PC-3 (cell line): ENCODE results near the gene PLEKHN1. TPM values are rescaled to one million over a fixed set of nuclear protein-coding genes. Genes with fewer than 3 reads are reported as not detected.

Source experiments
- ATAC-seq: fragments of 200-7000 bp; cut with Tn5 transposase; 2 replicates; pipeline ENCODE4 v1.9.1; 2020; ENCODE audit warnings: mild to moderate bottlenecking, moderate library complexity
- BruUV-seq: library from RNA; stranded (reverse); fragments of 400-500 nt; replicated peaks from 2 replicates; lab custom pipeline; 2021; lab: Mats Ljungman, UMichigan
- CTCF ChIA-PET: fragments of 300-600 bp; sonication (Branson Sonifier 250); formaldehyde crosslinking; loops from one replicate; lab custom pipeline; 2022; ENCODE audit warnings: antibody characterized with exemption; lab: Charles Lee
- POLR2A ChIA-PET: fragments of 300-600 bp; sonication (Branson Sonifier 250); formaldehyde crosslinking; loops from one replicate; lab custom pipeline; 2022; ENCODE audit warnings: antibody characterized with exemption; ENCODE audit not compliant: unreplicated experiment; lab: Charles Lee
- DNase-seq: peaks from one replicate; pipeline ENCODE4 v3.0.0-alpha.2; 2015
- H2AFZ ChIP-seq: fragments of 300-600 bp; sonication (generic); 2 replicates; pipeline ENCODE4 v1.6.0; 2016; ENCODE audit warnings: antibody characterized with exemption, low read length
- H3F3A ChIP-seq: fragments of 300-600 bp; sonication (generic); one replicate; pipeline ENCODE4 v1.6.0; 2017; ENCODE audit warnings: antibody characterized with exemption, low read length, control low read depth, mild to moderate bottlenecking; ENCODE audit not compliant: unreplicated experiment
- H3K27ac ChIP-seq: fragments of 300-600 bp; sonication (generic); 2 replicates; pipeline ENCODE4 v1.5.1; 2016; ENCODE audit warnings: mild to moderate bottlenecking, low read length
- H3K27me3 ChIP-seq: fragments of 300-600 bp; sonication (generic); 2 replicates; pipeline ENCODE4 v1.6.1; 2016; ENCODE audit warnings: low read length, mixed read lengths
- H3K36me3 ChIP-seq: fragments of 300-600 bp; sonication (generic); 2 replicates; pipeline ENCODE4 v1.6.1; 2016; ENCODE audit warnings: low read depth, mixed run types, low read length, mixed read lengths
- H3K4me1 ChIP-seq: fragments of 300-600 bp; sonication (generic); 2 replicates; pipeline ENCODE4 v1.5.1; 2016; ENCODE audit warnings: low read length; ENCODE audit not compliant: insufficient read depth
- H3K4me2 ChIP-seq: fragments of 300-600 bp; sonication (generic); 2 replicates; pipeline ENCODE4 v1.6.0; 2016; ENCODE audit warnings: low read length
- H3K4me3 ChIP-seq: fragments of 300-600 bp; sonication (generic); 2 replicates; pipeline ENCODE4 v1.5.1; 2016; ENCODE audit warnings: mild to moderate bottlenecking, low read length, mixed read lengths
- H3K79me2 ChIP-seq: fragments of 300-600 bp; sonication (generic); 2 replicates; pipeline ENCODE4 v1.6.1; 2017; ENCODE audit warnings: low read length, mixed read lengths
- H3K9ac ChIP-seq: fragments of 300-600 bp; sonication (generic); 2 replicates; pipeline ENCODE4 v1.6.0; 2016; ENCODE audit warnings: mild to moderate bottlenecking, low read length
- H3K9me2 ChIP-seq: fragments of 300-600 bp; sonication (generic); replicated peaks from 2 replicates; pipeline ENCODE4 v1.6.1; 2016; ENCODE audit warnings: mixed run types, low read length, mixed read lengths
- H3K9me3 ChIP-seq: fragments of 300-600 bp; sonication (generic); 2 replicates; pipeline ENCODE4 v1.6.1; 2016; ENCODE audit warnings: low read length, mixed read lengths
- H4K20me1 ChIP-seq: fragments of 300-600 bp; sonication (generic); 2 replicates; pipeline ENCODE4 v1.6.1; 2016; ENCODE audit warnings: low read length, mixed read lengths
- CTCF ChIP-seq: fragments of 300-600 bp; sonication (generic); conservative IDR thresholded peaks from 2 replicates; pipeline ENCODE4 v1.5.1; 2017; ENCODE audit warnings: antibody characterized with exemption, low read depth, mild to moderate bottlenecking, low read length
- EZH2 ChIP-seq: fragments of 300-600 bp; sonication (generic); IDR thresholded peaks from one replicate; pipeline ENCODE4 v1.6.1; 2017; ENCODE audit warnings: antibody characterized with exemption, mild to moderate bottlenecking, low read length; ENCODE audit not compliant: unreplicated experiment
- EZH2phosphoT487 ChIP-seq: fragments of 300-600 bp; sonication (generic); IDR thresholded peaks from 2 replicates; pipeline ENCODE4 v1.6.1; 2018; ENCODE audit warnings: mild to moderate bottlenecking, antibody characterized with exemption, low read length, borderline replicate concordance
- intact Hi-C: fragments of 100-400 bp; cut with micrococcal nuclease; formaldehyde crosslinking; loops from 2 replicates; pipeline ENCODE4 v1.9.0; 2023
- total RNA-seq: library from RNA; depleted of rRNA; stranded (reverse); fragments of >200 nt; gene quantifications from 2 replicates; pipeline ENCODE4 v1.2.3, GENCODE V29; 2014

PLEKHN1 gene
- total RNA-seq, 1 experiment from 2014 or later, result 14.0 TPM

GRCh38 chr1:1019122-1019999 lies 53.1 kb downstream of the PLEKHN1 start:
- H3K4me3 ChIP-seq, result peak overlapping the region; percentile 37; the same call in 1 of the 2 replicates
- H3K27ac ChIP-seq, result no peak overlapping the region
- peak overlapping the region; percentile 64 for H3K4me2 ChIP-seq
- no peak overlapping the region for H3K9ac ChIP-seq
- peak; percentile 56 for ATAC-seq
- peak; percentile 96 for DNase-seq
- peaks cover 55% of the 10 kb centered on the region for H3K79me2 ChIP-seq
- peak; percentile 50 for TF ChIP-seq CTCF
- no peak for TF ChIP-seq EZH2phosphoT487
- no peak for TF ChIP-seq EZH2
- ChIA-PET CTCF (interaction anchor here (0.6 to 1.5 kb wide), 9 partner anchors 17 to 272 kb away, joined by 3 to 10 read pairs (median 4); no protein-coding TSS in a partner anchor), POLR2A (interaction anchor here (0.9 kb wide), 1 partner anchor 19 kb away, joined by 5 read pairs; the partner anchor contains the start of gene HES4)
- no peaks in the 10 kb centered on the region for H3K9me2 ChIP-seq
- H3K4me1 ChIP-seq, result peaks cover 44% of the 10 kb centered on the region
- no TSS peak for BruUV-seq
- no peaks in the 10 kb centered on the region for H3F3A ChIP-seq
- H3K36me3 ChIP-seq, result peaks cover 18% of the 10 kb centered on the region; the same call in 1 of the 2 replicates
- no peaks in the 10 kb centered on the region for H3K9me3 ChIP-seq
- intact Hi-C loops, result no loop called here
- H2AFZ ChIP-seq, result no peak overlapping the region
- no peaks in the 10 kb centered on the region for H3K27me3 ChIP-seq
- H4K20me1 ChIP-seq, result peaks cover 18% of the 10 kb centered on the region

- Histone ChIP-seq H3K9me3 (no peaks in the 10 kb centered on the region), H3K4me1 (peaks cover 44% of the 10 kb centered on the region), H3K27me3 (no peaks in the 10 kb centered on the region), H3K9ac (peak within 1 kb of the TSS; percentile 93), H3K36me3 (peaks cover 20% of the 10 kb centered on the region; the same call in 1 of the 2 replicates), H3K4me3 (peak within 1 kb of the TSS; percentile 84), H3K79me2 (peaks cover 55% of the 10 kb centered on the region), H4K20me1 (peaks cover 20% of the 10 kb centered on the region), H3K4me2 (peak within 1 kb of the TSS; percentile 99), H2AFZ (no peak within 1 kb of the TSS), H3F3A (no peaks in the 10 kb centered on the region), H3K27ac (peak within 1 kb of the TSS; percentile 96), H3K9me2 (no peaks in the 10 kb centered on the region)
- CTCF ChIA-PET, result interaction anchor here (0.6 to 1.5 kb wide), 4 partner anchors 19 to 44 kb away, joined by 3 to 10 read pairs (median 4); no protein-coding TSS in a partner anchor
- BruUV-seq, result no TSS peak
- POLR2A ChIA-PET, result interaction anchor here (0.6 to 0.9 kb wide), 2 partner anchors 20 to 381 kb away, joined by 5 to 10 read pairs; partner anchors contain the start of gene HES4
- DNase-seq, result no peak
- ATAC-seq, result peak; percentile 32
- intact Hi-C loops, result no loop called here
- no peak for TF ChIP-seq EZH2
- TF ChIP-seq CTCF, result no peak
- TF ChIP-seq EZH2phosphoT487, result no peak
Observed at GRCh38 chr1:1020000-1020404, 53.7 kb downstream of the PLEKHN1 start, which contains the start of gene AGRN. Gene AGRN, plus strand, starts transcription at chr1:1020120. Its CDS starts 53 bp downstream, at chr1:1020173.
